ENCODE data around the gene CRB1.
"Not testable (repeated sequence)": the region's sequence is repeated elsewhere in the genome, so short reads cannot be mapped to it uniquely, and the experiment has no call there.

Gene CRB1

DNA sequence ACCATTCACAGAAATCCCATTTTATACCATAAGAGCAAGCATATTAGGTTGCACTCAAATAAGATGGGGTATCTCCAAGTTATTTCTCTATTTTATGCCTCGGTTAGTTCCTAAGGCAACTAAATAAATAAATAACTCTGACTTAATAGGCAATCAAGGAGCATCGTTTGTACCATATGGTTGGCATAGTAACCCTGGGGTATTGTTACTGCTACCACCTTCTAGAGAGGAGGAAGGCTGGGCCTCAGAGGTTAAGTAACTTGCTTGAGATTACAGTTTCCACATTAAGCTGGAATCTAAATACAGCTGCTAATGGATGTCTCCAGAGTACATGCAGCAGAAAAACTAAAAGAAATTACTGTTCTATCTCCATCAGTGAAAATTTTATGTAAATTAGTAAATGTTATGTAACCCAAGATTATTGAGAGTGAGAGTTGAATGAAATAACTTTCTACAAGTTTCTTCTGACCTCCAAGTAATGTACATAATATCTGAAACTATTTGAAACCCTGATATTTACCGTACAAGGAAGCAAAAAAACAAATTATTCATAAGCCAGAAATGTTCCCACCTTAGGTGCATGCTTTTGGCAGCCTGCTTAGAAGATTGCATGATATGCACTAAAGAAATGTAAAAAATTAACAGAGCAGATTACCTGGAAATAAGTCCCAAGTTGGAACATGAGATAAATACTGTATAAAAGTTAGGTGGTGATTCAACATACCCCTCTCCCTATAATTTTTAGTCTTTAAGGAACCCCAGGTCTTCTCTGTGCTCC lies 127.0 kb downstream of the CRB1 start:
- no peak for DNase-seq (ENCODE audit: low read depth in 1 of 2, low spot score in 1 of 2)
- in situ Hi-C loops (cut with HindIII; ENCODE audit: low pct_unique_long_range_greater_than_20kb, low sequenced_read_pairs): no loop called here
- no peak for TF ChIP-seq JUND (IDR thresholded peaks at IDR 0.05; ENCODE audit: low read depth)

DNA sequence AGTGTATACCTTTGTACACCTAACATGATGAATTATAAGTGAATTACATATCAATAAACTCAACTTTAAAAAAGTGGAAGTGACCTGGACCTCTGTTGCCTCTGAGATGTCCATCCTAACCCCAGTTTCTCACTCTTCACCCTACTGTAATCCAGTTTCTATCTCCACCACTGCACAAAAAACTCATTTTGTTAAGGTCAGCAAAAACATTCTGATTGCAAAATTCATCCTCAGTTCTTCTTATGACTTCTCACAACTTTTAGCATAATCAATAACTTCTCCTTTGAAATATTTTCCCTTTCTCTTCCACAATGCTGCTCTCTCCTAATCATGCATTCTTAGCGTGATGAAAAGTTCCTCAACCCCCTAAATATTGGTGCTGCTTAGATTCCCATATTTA lies 129.8 kb downstream of the CRB1 start:
- DNase-seq (ENCODE audit: low read depth in 1 of 2, low spot score in 1 of 2): no peak
- in situ Hi-C loops (cut with HindIII; ENCODE audit: low pct_unique_long_range_greater_than_20kb, low sequenced_read_pairs): no loop called here
- TF ChIP-seq JUND (IDR thresholded peaks at IDR 0.05; ENCODE audit: low read depth): no peak

DNA sequence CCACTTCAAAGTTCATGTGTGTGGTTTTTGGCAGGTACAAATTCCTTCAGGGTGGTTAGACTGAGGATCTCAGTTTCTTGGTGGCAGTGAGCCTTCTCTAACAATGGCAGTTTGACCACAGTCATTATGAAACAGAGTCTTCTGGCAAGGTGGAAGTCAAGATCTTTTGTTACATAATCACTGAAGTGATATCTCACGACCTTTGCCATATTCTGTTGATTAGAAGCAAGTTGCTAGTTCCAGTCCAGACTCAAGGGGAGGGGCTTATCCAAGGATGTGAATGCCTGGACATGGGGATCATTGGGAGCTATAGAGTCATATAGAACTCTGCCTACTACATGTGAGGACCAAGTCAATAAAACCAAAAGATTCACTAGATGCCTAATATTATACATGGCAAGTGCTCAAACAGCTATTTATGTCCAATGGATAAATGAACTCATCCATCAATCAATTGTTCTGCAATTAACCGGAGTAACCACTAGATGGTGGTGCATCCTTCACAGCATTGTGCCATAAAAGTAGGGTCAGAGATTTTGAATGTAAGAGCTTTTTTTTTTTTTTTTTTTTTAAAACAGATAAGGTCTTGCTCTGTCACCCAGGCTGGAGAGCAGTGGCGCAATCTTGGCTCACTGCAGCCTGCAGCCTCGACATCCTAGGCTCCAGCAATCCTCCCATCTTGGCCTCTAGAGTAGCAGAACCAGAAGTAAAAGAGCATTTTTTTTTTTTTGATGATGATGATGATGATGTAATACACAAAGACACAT lies 131.9 kb downstream of the CRB1 start:
- peak in 1 of 2 experiments; percentile 60 for DNase-seq (ENCODE audit: low read depth in 1 of 2, low spot score in 1 of 2)
- TF ChIP-seq JUND (IDR thresholded peaks at IDR 0.05; ENCODE audit: low read depth): no peak

DNA sequence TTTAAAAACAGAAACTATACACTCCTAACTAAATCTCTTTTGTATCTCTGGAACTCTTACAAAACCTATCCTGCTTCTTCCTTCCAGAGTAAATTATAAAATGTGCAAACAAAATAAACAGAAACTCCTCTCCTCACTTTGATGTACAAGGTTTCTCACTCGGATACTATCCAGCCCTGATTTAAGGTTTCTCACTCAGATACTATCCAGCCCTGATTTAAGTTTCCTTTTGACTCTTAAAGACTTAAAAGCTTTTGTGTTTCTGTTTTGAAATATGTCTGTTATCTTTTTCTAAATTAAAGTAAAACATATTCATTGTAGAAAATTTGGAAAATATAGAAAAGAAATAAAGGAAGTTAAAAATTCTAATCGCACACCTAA lies 132.5 kb downstream of the CRB1 start:
- DNase-seq (ENCODE audit: low read depth in 1 of 2, low spot score in 1 of 2): no peak
- in situ Hi-C loops (cut with HindIII; ENCODE audit: low pct_unique_long_range_greater_than_20kb, low sequenced_read_pairs): no loop called here
- TF ChIP-seq JUND (IDR thresholded peaks at IDR 0.05; ENCODE audit: low read depth): no peak

More for the DNA sequence above, 131.9 kb downstream of the CRB1 start:
- in situ Hi-C loops (cut with HindIII; ENCODE audit: low pct_unique_long_range_greater_than_20kb, low sequenced_read_pairs): no loop called here

DNA sequence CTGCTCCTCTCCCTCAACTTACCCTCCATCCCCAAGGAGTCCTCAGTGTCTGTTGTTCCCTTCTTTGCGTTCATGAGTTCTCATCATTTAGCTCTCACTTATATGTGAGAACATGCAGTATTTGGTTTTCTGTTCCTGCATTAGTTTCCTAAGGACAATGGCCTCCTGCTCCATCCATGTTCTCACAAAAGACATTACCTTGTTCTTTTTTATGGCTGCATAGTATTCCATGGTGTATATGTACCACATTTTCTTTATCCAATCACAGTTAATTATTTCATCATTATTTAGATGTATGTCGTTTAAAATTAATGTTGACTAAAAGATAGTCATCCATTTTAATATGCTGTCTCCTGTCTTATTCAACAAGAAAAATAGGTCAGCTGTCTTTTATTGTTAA lies 134.1 kb downstream of the CRB1 start:
- no peak for DNase-seq (ENCODE audit: low read depth in 1 of 2, low spot score in 1 of 2)
- no peak for TF ChIP-seq JUND (IDR thresholded peaks at IDR 0.05; ENCODE audit: low read depth)
- in situ Hi-C loops (cut with HindIII; ENCODE audit: low pct_unique_long_range_greater_than_20kb, low sequenced_read_pairs): no loop called here

- in situ Hi-C loops (cut with HindIII; ENCODE audit: low pct_unique_long_range_greater_than_20kb, low sequenced_read_pairs); DNase-seq (ENCODE audit: low read depth in 1 of 2, low spot score in 1 of 2): not testable (repeated sequence)
Observed at GRCh38 chr1:197404774-197405173, 136.7 kb downstream of the CRB1 start.

- in situ Hi-C loops (cut with HindIII; ENCODE audit: low pct_unique_long_range_greater_than_20kb, low sequenced_read_pairs); DNase-seq (ENCODE audit: low read depth in 1 of 2, low spot score in 1 of 2): not testable (repeated sequence)
Observed at GRCh38 chr1:197405614-197406013, 137.6 kb downstream of the CRB1 start.

GRCh38 chr1:197413564-197413963 lies 145.5 kb downstream of the CRB1 start:
- no peak for DNase-seq (ENCODE audit: low read depth in 1 of 2, low spot score in 1 of 2)
- in situ Hi-C loops (cut with HindIII; ENCODE audit: low pct_unique_long_range_greater_than_20kb, low sequenced_read_pairs): no loop called here
- no peak for TF ChIP-seq JUND (IDR thresholded peaks at IDR 0.05; ENCODE audit: low read depth)

DNA sequence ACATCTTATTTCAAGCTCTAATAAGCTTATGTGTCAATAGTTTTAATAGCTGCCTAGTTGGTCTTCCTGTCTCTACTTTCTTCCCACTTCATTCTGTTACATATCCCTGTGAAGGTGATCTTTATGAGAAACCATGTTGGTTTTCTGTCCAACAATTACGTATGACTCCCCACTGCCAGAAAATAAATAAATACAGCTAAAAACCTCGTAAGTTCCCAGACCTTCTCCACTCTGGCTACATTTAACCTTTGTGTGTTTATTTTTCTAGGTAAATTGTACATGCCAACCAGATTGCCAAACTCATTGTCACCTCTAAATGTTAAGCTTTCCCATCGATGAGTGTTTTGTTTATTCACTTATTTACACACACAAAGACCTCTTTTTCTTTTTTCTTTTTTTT lies 147.2 kb downstream of the CRB1 start:
- DNase-seq (ENCODE audit: low read depth in 1 of 2, low spot score in 1 of 2): no peak
- in situ Hi-C loops (cut with HindIII; ENCODE audit: low pct_unique_long_range_greater_than_20kb, low sequenced_read_pairs): no loop called here
- TF ChIP-seq JUND (IDR thresholded peaks at IDR 0.05; ENCODE audit: low read depth): no peak

DNA sequence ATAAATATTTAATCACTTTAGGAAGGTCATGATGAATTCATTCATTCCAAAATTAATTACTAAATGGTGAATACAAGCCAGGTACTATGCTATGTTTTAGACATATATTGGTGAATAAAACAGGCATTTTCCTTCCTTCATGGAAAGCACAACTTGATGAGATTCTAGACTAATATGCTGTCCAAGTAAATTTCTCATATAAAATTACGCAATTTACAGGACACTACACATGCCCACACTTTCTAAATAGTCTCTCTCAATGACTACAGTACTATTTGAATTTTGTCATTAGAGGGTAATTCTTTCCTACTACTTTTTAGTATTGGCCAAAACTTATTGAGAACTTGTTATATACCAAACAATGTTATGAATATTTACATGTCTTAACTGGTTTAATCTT lies 150.6 kb downstream of the CRB1 start:
- DNase-seq (ENCODE audit: low read depth in 1 of 2, low spot score in 1 of 2): no peak
- TF ChIP-seq JUND (IDR thresholded peaks at IDR 0.05; ENCODE audit: low read depth): no peak
- in situ Hi-C loops (cut with HindIII; ENCODE audit: low pct_unique_long_range_greater_than_20kb, low sequenced_read_pairs): no loop called here

GRCh38 chr1:197422993-197423392 lies 154.9 kb downstream of the CRB1 start:
- in situ Hi-C loops (cut with HindIII; ENCODE audit: low pct_unique_long_range_greater_than_20kb, low sequenced_read_pairs): no loop called here
- no peak for DNase-seq (ENCODE audit: low read depth in 1 of 2, low spot score in 1 of 2)
- TF ChIP-seq JUND (IDR thresholded peaks at IDR 0.05; ENCODE audit: low read depth): no peak

DNA sequence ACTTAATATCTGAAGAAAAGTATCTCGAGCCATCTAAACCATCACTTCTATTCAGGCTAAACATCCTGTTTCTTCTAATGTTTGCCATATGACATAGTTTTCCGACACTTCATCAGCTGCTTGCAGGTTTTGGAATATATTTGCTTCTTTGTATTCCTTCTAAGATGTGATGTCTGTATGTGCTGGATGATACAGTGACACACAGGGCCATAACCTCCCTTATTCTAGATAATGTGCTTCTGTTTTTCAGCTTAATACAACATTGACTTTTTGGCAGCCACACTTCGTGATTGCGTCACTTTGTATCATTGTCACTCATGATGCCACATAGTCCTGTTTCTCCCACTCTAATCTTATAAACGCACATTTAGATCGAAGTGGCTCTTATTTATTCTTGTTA lies 156.3 kb downstream of the CRB1 start:
- DNase-seq (ENCODE audit: low read depth in 1 of 2, low spot score in 1 of 2): no peak
- in situ Hi-C loops (cut with HindIII; ENCODE audit: low pct_unique_long_range_greater_than_20kb, low sequenced_read_pairs): no loop called here
- TF ChIP-seq JUND (IDR thresholded peaks at IDR 0.05; ENCODE audit: low read depth): no peak

DNA sequence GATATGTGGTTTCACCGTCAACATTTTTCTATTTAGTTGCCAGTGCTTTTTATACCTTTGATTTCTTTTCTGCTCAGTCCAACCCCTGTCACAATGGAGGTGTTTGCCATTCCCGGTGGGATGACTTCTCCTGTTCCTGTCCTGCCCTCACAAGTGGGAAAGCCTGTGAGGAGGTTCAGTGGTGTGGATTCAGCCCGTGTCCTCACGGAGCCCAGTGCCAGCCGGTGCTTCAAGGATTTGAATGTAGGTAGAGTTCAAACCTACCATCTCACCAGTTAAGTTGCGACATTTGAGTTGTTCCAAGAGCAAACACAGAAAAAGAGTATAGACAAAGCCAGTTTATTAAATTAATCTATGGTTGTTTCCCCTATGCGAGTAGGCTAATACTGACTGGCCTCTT lies 161.3 kb downstream of the CRB1 start:
- TF ChIP-seq JUND (IDR thresholded peaks at IDR 0.05; ENCODE audit: low read depth): no peak
- in situ Hi-C loops (cut with HindIII; ENCODE audit: low pct_unique_long_range_greater_than_20kb, low sequenced_read_pairs): no loop called here
- no peak for DNase-seq (ENCODE audit: low read depth in 1 of 2, low spot score in 1 of 2)
